Measurements from ENCODE around the gene CD59. TPM values are rescaled to one million over a fixed set of nuclear protein-coding genes. Genes with fewer than 3 reads are reported as not detected.

CD59 gene
- total RNA-seq, 4 donors from 2014 or later, result 252 to 647 (median 432) TPM

DNA sequence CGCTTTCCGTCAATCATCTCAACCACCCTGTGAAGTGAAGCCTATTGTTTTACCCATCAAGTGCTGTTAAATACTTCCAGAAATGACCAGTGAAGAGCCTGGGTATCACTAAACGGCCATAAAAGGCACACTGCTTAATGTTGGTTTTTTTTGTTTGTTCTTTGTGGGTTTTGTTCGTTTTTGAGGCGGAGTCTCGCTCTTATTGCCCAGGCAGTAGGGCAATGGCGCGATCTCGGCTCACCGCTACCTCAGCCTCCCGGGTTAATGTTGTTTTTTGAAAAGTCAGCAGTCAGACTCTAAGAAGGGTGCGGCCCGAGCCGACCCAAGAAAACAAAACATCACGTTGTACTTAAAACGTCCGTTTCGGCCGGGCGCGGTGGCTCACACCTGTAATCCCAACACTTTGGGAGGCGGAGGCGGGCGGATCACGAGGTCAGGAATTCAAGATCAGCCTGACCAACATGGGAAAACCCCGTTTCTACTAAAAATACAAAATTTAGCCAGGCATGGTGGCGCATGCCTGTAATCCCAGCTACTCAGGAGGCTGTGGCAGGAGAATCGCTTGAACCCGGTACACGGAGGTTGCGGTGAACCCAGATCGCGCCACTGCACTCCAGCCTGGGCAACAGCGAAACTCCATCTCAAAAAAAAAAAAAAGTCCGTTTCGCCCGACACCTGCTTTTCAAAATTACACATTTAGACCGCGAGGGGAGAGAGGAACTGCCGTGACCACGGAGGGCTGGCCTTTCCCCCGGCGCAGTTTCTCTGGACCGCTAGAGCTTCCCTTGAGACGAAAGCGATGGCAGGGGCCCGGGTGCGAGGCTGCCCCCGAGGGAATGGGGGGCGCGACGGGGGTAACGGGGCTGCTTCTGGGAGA lies 714 bp downstream of the CD59 start:
- TF ChIP-seq, protein P1, sequence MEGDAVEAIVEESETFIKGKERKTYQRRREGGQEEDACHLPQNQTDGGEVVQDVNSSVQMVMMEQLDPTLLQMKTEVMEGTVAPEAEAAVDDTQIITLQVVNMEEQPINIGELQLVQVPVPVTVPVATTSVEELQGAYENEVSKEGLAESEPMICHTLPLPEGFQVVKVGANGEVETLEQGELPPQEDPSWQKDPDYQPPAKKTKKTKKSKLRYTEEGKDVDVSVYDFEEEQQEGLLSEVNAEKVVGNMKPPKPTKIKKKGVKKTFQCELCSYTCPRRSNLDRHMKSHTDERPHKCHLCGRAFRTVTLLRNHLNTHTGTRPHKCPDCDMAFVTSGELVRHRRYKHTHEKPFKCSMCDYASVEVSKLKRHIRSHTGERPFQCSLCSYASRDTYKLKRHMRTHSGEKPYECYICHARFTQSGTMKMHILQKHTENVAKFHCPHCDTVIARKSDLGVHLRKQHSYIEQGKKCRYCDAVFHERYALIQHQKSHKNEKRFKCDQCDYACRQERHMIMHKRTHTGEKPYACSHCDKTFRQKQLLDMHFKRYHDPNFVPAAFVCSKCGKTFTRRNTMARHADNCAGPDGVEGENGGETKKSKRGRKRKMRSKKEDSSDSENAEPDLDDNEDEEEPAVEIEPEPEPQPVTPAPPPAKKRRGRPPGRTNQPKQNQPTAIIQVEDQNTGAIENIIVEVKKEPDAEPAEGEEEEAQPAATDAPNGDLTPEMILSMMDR (IDR thresholded peaks at IDR 0.05), result peak in 2 of 4 experiments; percentile 32 to 34
- TF ChIP-seq EP300 (IDR thresholded peaks at IDR 0.05), result no peak
- H3K27me3 ChIP-seq, result no peaks in the 10 kb centered on the region
- peak; percentile 4 for ATAC-seq
- peaks cover 0 to 7% of the 10 kb centered on the region in 2 donors for H3K36me3 ChIP-seq
- H3K4me3 ChIP-seq, result peak overlapping the region; percentile 84 to 87
- WGBS, 2 donors (ENCODE audit: low coverage in 1 of 2), result 0 to 12% methylated on average over 1 to 8 of the region's 53 CpGs
- no peaks in the 10 kb centered on the region for H3K9me3 ChIP-seq
- peak overlapping the region; percentile 87 to 93 (median 91) for H3K27ac ChIP-seq
- H3K4me1 ChIP-seq, result peaks cover 0 to 59% (median 8%) of the 10 kb centered on the region in 3 donors

DNA sequence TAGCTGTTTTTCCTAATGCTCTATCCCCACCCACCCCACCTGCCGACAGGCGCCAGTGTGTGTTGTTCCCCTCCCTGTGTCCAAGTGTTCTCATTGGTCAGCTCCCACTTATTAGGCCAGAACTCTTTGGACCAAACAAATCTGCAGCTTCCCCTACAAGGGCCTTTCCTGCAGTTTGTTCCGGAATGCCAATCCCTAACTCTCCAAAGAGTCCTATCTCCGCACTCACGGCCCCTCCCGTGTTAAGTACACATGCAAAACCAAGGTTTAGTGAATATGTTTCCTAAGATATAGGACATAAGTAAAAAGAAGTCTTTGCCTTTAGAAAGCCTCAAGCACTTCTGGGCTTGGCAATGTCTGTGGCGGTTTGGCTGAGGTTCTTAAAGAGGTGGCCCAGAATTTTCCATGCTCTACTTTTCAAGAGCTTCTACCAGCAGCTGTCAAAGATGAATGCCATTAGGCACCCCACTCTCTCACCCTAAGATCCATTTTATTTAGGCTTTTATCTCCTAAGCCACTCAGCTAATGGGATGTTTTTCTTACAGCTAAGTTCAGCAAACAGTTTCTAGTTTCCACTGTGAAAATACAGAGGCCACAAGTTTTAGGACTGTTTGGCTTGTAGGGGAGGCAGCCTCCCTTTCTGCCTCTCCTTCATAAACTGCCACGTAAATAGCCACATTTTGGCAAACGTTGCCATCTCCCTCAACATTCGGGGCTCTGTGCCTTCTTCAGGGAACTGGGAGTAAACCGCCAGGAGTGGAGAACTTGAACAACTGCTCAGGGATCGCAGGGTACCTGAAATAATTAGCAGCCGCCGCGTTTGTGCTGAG lies 1.6 kb downstream of the CD59 start:
- H3K27me3 ChIP-seq, result no peaks in the 10 kb centered on the region
- peak; percentile 10 for ATAC-seq

DNA sequence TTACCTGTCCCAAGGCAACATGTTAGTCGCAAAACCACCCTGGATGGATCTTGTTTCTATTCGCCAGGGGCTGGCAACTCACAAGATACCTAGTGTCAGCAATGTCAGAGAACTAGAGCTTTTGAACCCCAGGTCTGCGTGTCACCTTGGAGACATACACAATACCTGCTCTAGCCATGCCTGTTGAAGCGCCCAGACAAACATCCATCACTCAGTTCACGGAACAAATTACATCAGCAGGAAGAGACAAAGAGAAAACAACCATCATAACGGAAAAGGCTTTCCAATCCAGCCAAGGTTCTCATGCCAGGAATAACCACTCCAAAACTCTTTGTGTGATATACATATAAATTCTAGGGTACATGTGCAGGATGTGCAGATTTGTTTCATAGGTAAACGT lies 2.2 kb downstream of the CD59 start:
- Histone ChIP-seq H3K27ac (peak overlapping the region in 3 of 4 donors; percentile 90 to 93 (median 92)), H3K27me3 (no peaks in the 10 kb centered on the region), H3K4me1 (peaks cover 0 to 74% (median 10%) of the 10 kb centered on the region in 3 donors), H3K36me3 (peaks cover 0 to 7% of the 10 kb centered on the region in 2 donors), H3K9me3 (no peaks in the 10 kb centered on the region), H3K4me3 (peak overlapping the region; percentile 84 to 87)
- 54 to 56% methylated on average over 7 of the region's 7 CpGs for WGBS, 2 donors (ENCODE audit: low coverage in 1 of 2)
- TF ChIP-seq POLR2A (IDR thresholded peaks at IDR 0.05) (no peak), EP300 (IDR thresholded peaks at IDR 0.05) (no peak), POLR2AphosphoS5 (IDR thresholded peaks at IDR 0.05) (no peak)
- TF ChIP-seq, protein P1 (IDR thresholded peaks at IDR 0.05), result no peak
- no peak for ATAC-seq

More for the DNA sequence above, 1.6 kb downstream of the CD59 start:
- Histone ChIP-seq H3K36me3 (peaks cover 0 to 7% of the 10 kb centered on the region in 2 donors), H3K4me1 (peaks cover 0 to 67% (median 10%) of the 10 kb centered on the region in 3 donors), H3K9me3 (no peaks in the 10 kb centered on the region), H3K27ac (peak overlapping the region; percentile 87 to 93 (median 91)), H3K4me3 (peak overlapping the region; percentile 84 to 87)
- 4 to 14% methylated on average over 10 to 15 of the region's 15 CpGs for WGBS, 2 donors (ENCODE audit: low coverage in 1 of 2)
- TF ChIP-seq POLR2AphosphoS5 (IDR thresholded peaks at IDR 0.05) (peak; percentile 26), POLR2A (IDR thresholded peaks at IDR 0.05) (no peak)

DNA sequence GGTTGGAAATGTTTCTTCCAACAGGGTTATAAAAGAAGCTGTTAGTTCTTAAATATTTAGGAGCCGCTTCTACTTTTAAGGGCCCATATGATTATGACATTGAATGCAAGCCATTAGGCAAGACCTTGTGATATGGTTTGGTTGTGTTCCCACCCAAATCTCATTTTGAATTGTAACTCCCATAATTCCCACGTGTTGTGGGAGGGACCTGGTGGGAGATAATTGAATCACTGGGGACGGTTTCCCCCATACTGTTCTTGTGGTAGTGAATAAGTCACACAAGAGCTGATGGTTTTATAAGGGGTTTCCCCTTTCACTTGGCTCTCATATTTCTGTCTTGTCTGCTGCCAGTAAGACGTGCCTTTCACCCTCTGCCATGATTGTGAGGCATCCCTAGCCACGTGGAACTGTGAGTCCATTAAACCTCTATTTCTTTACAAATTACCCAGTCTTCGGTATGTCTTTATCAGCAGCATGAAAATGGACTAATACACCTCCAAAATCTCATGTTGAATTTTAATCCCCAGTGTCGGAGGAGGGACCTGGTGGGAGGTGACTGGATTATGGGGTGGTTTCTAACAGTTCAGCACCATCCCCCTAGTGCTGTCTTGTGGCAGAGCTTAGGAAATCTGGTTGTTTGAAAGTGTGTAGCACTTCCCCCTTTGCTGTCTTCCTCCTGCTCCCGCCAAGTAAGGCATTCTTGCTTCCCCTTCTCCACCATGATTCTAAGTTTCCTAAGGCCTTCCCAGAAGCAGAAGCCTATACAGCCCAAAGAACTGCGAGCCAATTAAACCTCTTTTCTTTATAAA lies 4.3 kb downstream of the CD59 start:
- H3K4me1 ChIP-seq, result peaks cover 0 to 76% (median 10%) of the 10 kb centered on the region in 3 donors
- TF ChIP-seq POLR2AphosphoS5 (IDR thresholded peaks at IDR 0.05) (no peak), EP300 (IDR thresholded peaks at IDR 0.05) (no peak), POLR2A (IDR thresholded peaks at IDR 0.05) (no peak)
- TF ChIP-seq, protein P1 (IDR thresholded peaks at IDR 0.05), result no peak
- no peak for ATAC-seq
- H3K9me3 ChIP-seq, result no peaks in the 10 kb centered on the region
- WGBS, 2 donors (ENCODE audit: low coverage in 1 of 2), result 64 to 70% methylated on average over 4 to 8 of the region's 9 CpGs
- peaks cover 0 to 7% of the 10 kb centered on the region in 2 donors for H3K36me3 ChIP-seq
- H3K4me3 ChIP-seq, result no peak overlapping the region
- H3K27ac ChIP-seq, result peak overlapping the region in 2 of 4 donors; percentile 8 to 90
- no peaks in the 10 kb centered on the region for H3K27me3 ChIP-seq
